SJSA1 (cell line): ENCODE results near the gene DNAL1. TPM values are rescaled to one million over a fixed set of nuclear protein-coding genes. Genes with fewer than 3 reads are reported as not detected.
"Not testable (repeated sequence)": the region's sequence is repeated elsewhere in the genome, so short reads cannot be mapped to it uniquely, and the experiment has no call there.

Experiments used
- DNase-seq, 2 experiments: peaks; one replicate each; pipeline ENCODE4 v3.0.0-alpha.2; 2015 to 2020; ENCODE audit warnings: low spot score in 2 of 2, low read depth in 1 of 2
- H3K27ac ChIP-seq: fragments of 250-450 bp; sonication (Bioruptor Pico); 2 replicates; pipeline ENCODE4 v1.5.1; 2020; ENCODE audit warnings: mild to moderate bottlenecking, moderate library complexity
- H3K27me3 ChIP-seq: fragments of 250-450 bp; sonication (Bioruptor Pico); replicated peaks from 2 replicates; pipeline ENCODE4 v1.5.1; 2020; ENCODE audit warnings: mild to moderate bottlenecking, moderate library complexity
- H3K36me3 ChIP-seq: fragments of 250-450 bp; sonication (Bioruptor Pico); 2 replicates; pipeline ENCODE4 v1.5.1; 2020; ENCODE audit warnings: mild to moderate bottlenecking
- H3K4me1 ChIP-seq: fragments of 250-450 bp; sonication (Bioruptor Pico); replicated peaks from 2 replicates; pipeline ENCODE4 v1.6.1; 2021; ENCODE audit warnings: mild to moderate bottlenecking
- H3K4me3 ChIP-seq: fragments of 250-450 bp; sonication (Bioruptor Pico); 2 replicates; pipeline ENCODE4 v1.5.1; 2020; ENCODE audit warnings: mild to moderate bottlenecking
- H3K9me3 ChIP-seq: fragments of 250-450 bp; sonication (Bioruptor Pico); replicated peaks from 2 replicates; pipeline ENCODE4 v1.5.1; 2020; ENCODE audit warnings: mild to moderate bottlenecking
- total RNA-seq: library from RNA; depleted of rRNA; stranded (reverse); fragments of >200 nt; shearing (Covaris generic); gene quantifications from 2 replicates; pipeline ENCODE4 v1.2.3, GENCODE V29; 2014

The DNAL1 gene
- total RNA-seq, 1 experiment from 2014 or later: 16.2 TPM

DNA sequence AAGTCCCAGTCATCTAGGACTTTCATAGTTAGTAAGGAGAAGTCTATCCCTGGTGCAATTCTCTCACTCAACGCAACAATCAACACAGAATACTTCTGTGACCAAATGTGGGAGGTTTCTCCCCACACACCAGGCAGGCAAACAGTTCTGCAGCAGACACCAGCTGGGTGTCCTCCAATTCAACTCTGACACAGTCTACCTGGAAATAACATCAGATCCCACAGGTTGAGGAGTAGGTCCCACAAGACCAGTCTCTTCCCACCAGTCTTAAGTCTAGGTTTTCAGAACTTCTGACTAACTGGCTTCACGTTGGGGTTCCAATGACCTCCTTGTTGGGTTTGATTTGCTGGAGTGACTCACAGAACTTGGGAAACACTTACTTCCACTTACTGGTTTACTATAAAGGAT lies 17.6 kb upstream of the DNAL1 start:
- no peak overlapping the region for H3K27ac ChIP-seq
- no peaks in the 10 kb centered on the region for H3K36me3 ChIP-seq
- no peaks in the 10 kb centered on the region for H3K9me3 ChIP-seq
- H3K27me3 ChIP-seq: no peaks in the 10 kb centered on the region
- H3K4me3 ChIP-seq: no peak overlapping the region
- no peaks in the 10 kb centered on the region for H3K4me1 ChIP-seq
- DNase-seq: no peak

DNA sequence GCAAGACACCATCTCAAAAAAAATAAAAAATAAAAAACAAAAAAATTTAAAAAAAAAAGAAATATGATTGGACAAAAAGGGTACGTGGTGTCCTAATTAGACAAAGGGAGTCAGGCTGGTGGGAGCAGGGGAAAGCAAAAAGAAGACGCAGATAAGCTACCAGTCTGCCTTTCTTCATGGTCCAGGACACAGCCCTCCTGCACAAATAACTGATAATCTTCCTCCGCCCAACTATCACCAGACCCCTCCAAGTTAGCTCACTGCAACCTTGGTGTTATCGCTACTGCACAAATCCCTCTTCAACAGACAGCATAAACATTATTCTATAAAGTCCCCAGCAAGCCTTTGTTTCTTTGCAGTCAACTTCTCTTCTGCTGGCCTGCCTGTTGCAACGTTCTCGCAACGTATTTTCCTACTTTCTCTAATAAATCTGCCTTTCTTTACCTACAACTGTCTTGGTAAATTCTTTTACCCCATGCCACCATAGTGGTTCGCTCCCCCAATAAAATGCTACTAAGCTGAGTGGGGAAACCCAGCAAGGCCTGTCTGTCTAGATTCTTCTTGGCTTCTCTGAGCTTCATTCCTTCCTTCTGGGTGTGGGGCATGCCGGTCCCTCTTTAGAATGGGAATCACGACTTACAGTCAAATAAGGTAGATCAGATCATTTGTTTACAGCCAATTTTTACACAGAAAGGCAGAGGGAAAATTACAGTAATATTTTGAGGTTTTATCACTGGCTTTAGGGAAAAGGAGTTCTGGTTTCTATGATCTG lies 14.6 kb upstream of the DNAL1 start:
- no peaks in the 10 kb centered on the region for H3K36me3 ChIP-seq
- DNase-seq: no peak

GRCh38 chr14:73633116-73634010 lies 11.4 kb upstream of the DNAL1 start:
- no peak overlapping the region for H3K27ac ChIP-seq

More for the DNA sequence above, 14.6 kb upstream of the DNAL1 start:
- no peaks in the 10 kb centered on the region for H3K9me3 ChIP-seq
- H3K4me1 ChIP-seq: no peaks in the 10 kb centered on the region
- H3K27ac ChIP-seq: no peak overlapping the region
- no peak overlapping the region for H3K4me3 ChIP-seq
- H3K27me3 ChIP-seq: no peaks in the 10 kb centered on the region

DNA sequence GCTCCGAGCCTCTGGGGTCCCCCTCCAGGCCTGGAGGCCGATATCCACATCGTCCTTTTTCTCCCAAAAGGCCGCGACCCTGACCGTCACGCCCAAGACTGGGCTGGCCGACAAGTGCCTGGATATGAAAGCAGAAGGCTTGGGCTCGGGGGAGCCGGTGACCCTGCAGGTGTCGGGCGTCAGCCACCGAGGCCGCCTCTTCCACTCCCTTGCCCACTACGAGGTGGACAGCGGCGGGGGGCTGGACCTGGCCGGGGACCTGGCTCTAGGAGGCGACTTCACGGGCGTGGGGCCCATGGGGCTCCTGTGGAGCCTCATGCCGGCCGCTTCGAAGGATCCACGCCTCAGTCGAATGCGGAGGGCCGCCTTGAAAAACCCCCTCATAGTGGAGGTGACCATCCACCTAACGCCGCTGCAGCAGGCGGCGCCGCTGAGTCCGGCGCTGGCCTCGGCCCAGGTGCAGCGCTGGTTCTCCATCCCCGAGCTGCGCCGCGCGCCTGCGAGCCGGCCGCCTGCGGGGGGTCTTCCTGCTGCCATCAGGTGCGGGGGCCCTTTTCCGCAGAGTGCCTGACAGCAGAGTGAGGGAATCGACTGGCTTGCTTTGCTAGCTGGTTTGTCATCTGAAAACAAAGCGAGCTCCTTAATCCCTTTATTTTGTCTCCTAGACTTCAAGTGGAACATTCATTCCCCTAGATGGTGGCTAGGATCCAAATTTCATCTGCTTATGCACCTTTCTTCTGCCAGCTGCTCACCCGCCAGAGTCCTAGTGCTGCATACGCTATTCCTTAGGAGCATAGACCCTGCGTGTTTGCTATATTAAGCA lies 10.6 kb upstream of the DNAL1 start:
- H3K27me3 ChIP-seq: no peaks in the 10 kb centered on the region
- peaks cover 1% of the 10 kb centered on the region for H3K4me1 ChIP-seq
- H3K4me3 ChIP-seq: no peak overlapping the region
- H3K36me3 ChIP-seq: no peaks in the 10 kb centered on the region
- H3K27ac ChIP-seq: no peak overlapping the region
- no peaks in the 10 kb centered on the region for H3K9me3 ChIP-seq
- no peak for DNase-seq

More at GRCh38 chr14:73633116-73634010, 11.4 kb upstream of the DNAL1 start:
- Histone ChIP-seq H3K27me3 (no peaks in the 10 kb centered on the region), H3K36me3 (no peaks in the 10 kb centered on the region), H3K9me3 (no peaks in the 10 kb centered on the region), H3K4me1 (no peaks in the 10 kb centered on the region), H3K4me3 (no peak overlapping the region)
- peak in 1 of 2 experiments; percentile 20 for DNase-seq

GRCh38 chr14:73636355-73636754 lies 8.4 kb upstream of the DNAL1 start:
- H3K4me3 ChIP-seq, H3K36me3 ChIP-seq, DNase-seq, H3K27ac ChIP-seq, H3K27me3 ChIP-seq, H3K9me3 ChIP-seq: not testable (repeated sequence)
- peaks cover 10% of the 10 kb centered on the region for H3K4me1 ChIP-seq

DNA sequence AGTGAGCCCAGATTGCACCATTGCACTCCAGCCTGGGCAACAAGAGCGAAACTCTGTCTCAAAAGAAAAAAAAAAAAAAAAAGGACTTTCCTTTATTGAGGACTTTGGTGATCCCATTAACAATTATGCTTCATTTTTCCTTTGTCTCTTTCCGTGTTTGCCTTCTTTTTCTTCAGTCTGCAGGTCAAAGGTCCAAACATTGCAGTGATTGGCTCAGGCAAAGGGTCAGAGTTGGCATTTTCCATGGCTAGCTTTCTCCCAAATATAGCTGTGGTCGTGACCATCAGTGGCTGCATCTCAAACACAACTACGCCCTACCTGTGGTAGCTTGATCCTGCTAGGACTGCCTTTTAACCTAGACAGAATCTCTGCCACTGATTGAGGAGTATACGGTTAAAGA lies 7.0 kb upstream of the DNAL1 start:
- H3K27ac ChIP-seq: no peak overlapping the region
- H3K4me3 ChIP-seq: no peak overlapping the region
- H3K4me1 ChIP-seq: peaks cover 10% of the 10 kb centered on the region
- DNase-seq: no peak
- H3K27me3 ChIP-seq: no peaks in the 10 kb centered on the region
- H3K9me3 ChIP-seq: no peaks in the 10 kb centered on the region
- H3K36me3 ChIP-seq: no peaks in the 10 kb centered on the region

DNA sequence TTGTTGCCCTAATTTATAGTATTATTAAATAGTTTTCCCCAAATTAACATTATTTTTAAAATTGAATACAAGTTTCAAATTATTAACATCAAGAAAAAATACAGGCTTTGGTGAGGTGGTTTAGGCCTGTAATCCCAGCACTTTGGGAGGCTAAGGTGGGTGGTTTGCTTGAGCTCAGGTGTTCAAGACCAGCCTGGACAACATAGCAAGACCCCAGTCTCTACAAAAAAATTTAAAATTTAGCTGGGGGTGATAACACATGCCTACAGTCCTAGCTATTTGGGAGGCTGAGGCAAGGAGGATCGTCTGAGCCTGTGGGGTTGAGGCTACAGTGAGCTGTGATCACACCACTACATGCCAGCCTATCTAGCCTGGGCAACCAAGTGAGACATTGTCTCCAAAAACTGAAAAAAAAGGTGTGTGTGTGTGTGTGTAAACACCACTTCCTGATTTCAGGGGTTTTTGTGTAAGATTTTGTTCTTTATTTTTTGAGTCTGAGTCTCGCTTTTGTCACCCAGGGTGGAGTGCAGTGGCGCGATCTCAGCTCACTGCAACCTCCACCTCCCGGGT lies 3.9 kb upstream of the DNAL1 start:
- peaks cover 26% of the 10 kb centered on the region for H3K4me1 ChIP-seq
- no peak for DNase-seq
- H3K27me3 ChIP-seq: no peaks in the 10 kb centered on the region
- H3K9me3 ChIP-seq: no peaks in the 10 kb centered on the region
- H3K27ac ChIP-seq: no peak overlapping the region
- H3K36me3 ChIP-seq: no peaks in the 10 kb centered on the region
- H3K4me3 ChIP-seq: no peak overlapping the region

GRCh38 chr14:73645248-73645610 lies 443 bp downstream of the DNAL1 start:
- Histone ChIP-seq H3K4me3 (peak overlapping the region; percentile 57), H3K36me3 (no peaks in the 10 kb centered on the region), H3K27me3 (no peaks in the 10 kb centered on the region), H3K4me1 (peaks cover 15% of the 10 kb centered on the region), H3K27ac (peak overlapping the region; percentile 75), H3K9me3 (no peaks in the 10 kb centered on the region)
- no peak for DNase-seq

- no peak for DNase-seq
- Histone ChIP-seq H3K4me1 (no peaks in the 10 kb centered on the region), H3K27me3 (no peaks in the 10 kb centered on the region), H3K36me3 (0 out of 2 replicates have a peak, but pooled peaks cover 5% of the 10 kb centered on the region), H3K4me3 (no peak overlapping the region), H3K27ac (no peak overlapping the region), H3K9me3 (no peaks in the 10 kb centered on the region)
These were observed 6.2 kb downstream of the DNAL1 start for GRCh38 chr14:73651005-73651404.

- Histone ChIP-seq H3K27me3 (no peaks in the 10 kb centered on the region), H3K27ac (no peak overlapping the region), H3K4me3 (no peak overlapping the region), H3K4me1 (peaks cover 10% of the 10 kb centered on the region; the same call in 1 of the 2 replicates), H3K9me3 (no peaks in the 10 kb centered on the region), H3K36me3 (0 out of 2 replicates have a peak, but pooled peaks cover 11% of the 10 kb centered on the region)
- no peak for DNase-seq
These were observed 11.1 kb downstream of the DNAL1 start for GRCh38 chr14:73655851-73656250.

- H3K4me1 ChIP-seq: peaks cover 15% of the 10 kb centered on the region
- H3K4me3 ChIP-seq, H3K9me3 ChIP-seq, H3K27ac ChIP-seq, H3K27me3 ChIP-seq, DNase-seq: not testable (repeated sequence)
- H3K36me3 ChIP-seq: peaks cover 10% of the 10 kb centered on the region; the same call in 1 of the 2 replicates
These were observed 14.4 kb downstream of the DNAL1 start for GRCh38 chr14:73659202-73659601.

GRCh38 chr14:73660511-73660910 lies 15.7 kb downstream of the DNAL1 start:
- H3K36me3 ChIP-seq: peaks cover 10% of the 10 kb centered on the region; the same call in 1 of the 2 replicates
- no peak overlapping the region for H3K27ac ChIP-seq
- no peak overlapping the region for H3K4me3 ChIP-seq
- H3K27me3 ChIP-seq: no peaks in the 10 kb centered on the region
- no peaks in the 10 kb centered on the region for H3K9me3 ChIP-seq
- DNase-seq: no peak
- H3K4me1 ChIP-seq: peaks cover 15% of the 10 kb centered on the region

DNA sequence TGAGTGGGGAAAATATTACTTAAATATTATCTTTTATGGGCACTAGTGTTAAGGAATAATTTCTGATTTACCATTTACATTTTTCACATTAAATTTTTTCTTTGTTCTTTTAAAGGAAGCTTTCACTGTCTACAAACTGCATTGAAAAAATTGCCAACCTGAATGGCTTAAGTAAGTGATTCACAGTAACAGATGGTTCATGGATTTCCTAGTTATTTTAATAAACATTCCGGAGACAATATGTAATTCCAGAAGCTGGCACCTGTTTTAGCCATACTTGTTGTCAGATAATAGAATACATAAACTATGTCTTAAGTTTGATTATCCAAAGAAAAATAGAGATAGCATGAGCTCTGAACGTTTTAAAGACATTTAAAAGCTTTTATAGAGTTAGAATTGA lies 17.1 kb downstream of the DNAL1 start:
- Histone ChIP-seq H3K4me1 (peaks cover 15% of the 10 kb centered on the region), H3K4me3 (no peak overlapping the region), H3K27me3 (no peaks in the 10 kb centered on the region), H3K36me3 (peaks cover 10% of the 10 kb centered on the region; the same call in 1 of the 2 replicates), H3K27ac (no peak overlapping the region), H3K9me3 (no peaks in the 10 kb centered on the region)
- DNase-seq: no peak
